HAP-1 (cell line): ENCODE data around the gene LIPT1.
"Not testable (repeated sequence)": the region's sequence is repeated elsewhere in the genome, so short reads cannot be mapped to it uniquely, and the experiment has no call there.

Experiments
- DNase-seq, 2 experiments: peaks; one replicate each; pipeline ENCODE4 v3.0.0-alpha.2; 2016 to 2020; ENCODE audit warnings: low spot score in 2 of 2
- H3K27me3 ChIP-seq: fragments of 250-450 bp; sonication (Bioruptor Pico); 2 replicates; pipeline ENCODE4 v1.5.1; 2020; ENCODE audit warnings: low read depth, mild to moderate bottlenecking, moderate library complexity
- H3K36me3 ChIP-seq: fragments of 250-450 bp; sonication (Bioruptor Pico); replicated peaks from 2 replicates; pipeline ENCODE4 v1.5.1; 2020; ENCODE audit warnings: mild to moderate bottlenecking
- H3K4me1 ChIP-seq: fragments of 250-450 bp; sonication (Bioruptor Pico); 2 replicates; pipeline ENCODE4 v1.5.1; 2020; ENCODE audit warnings: mild to moderate bottlenecking
- H3K4me3 ChIP-seq: fragments of 250-450 bp; sonication (Bioruptor Pico); 2 replicates; pipeline ENCODE4 v1.5.1; 2020; ENCODE audit warnings: mild to moderate bottlenecking, moderate library complexity
- H3K9me3 ChIP-seq: fragments of 250-450 bp; sonication (Bioruptor Pico); 2 replicates; pipeline ENCODE4 v1.5.1; 2020; ENCODE audit warnings: mild to moderate bottlenecking, moderate library complexity
- in situ Hi-C: fragments of 300-500 bp; cut with MboI; formaldehyde crosslinking; loops from 3 replicates; pipeline ENCODE4 v1.14.3; 2020; ENCODE audit warnings: low sequenced_read_pairs, inconsistent platforms, mixed read lengths

LIPT1 gene

GRCh38 chr2:99154643-99155536 is at the start of gene LIPT1, which contains the start of gene TSGA10:
TSS of gene LIPT1 (plus strand) at chr2:99154967. CDS start at chr2:99161958, 6,991 bp downstream.
TSS of gene TSGA10 (minus strand) at chr2:99154942. CDS start at chr2:99109439, 45,503 bp downstream.
- Histone ChIP-seq H3K36me3 (peaks cover 9% of the 10 kb centered on the region), H3K4me1 (peaks cover 5% of the 10 kb centered on the region), H3K27me3 (no peaks in the 10 kb centered on the region), H3K9me3 (no peaks in the 10 kb centered on the region), H3K4me3 (peak within 1 kb of the TSS; percentile 67)
- DNase-seq: peak; percentile 90 to 92
- in situ Hi-C loops: no loop called here

GRCh38 chr2:99106913-99107312 is 47.9 kb upstream of the LIPT1 start:
- Histone ChIP-seq H3K9me3 (no peaks in the 10 kb centered on the region), H3K4me1 (no peaks in the 10 kb centered on the region), H3K27me3 (no peaks in the 10 kb centered on the region), H3K36me3 (no peaks in the 10 kb centered on the region), H3K4me3 (no peak overlapping the region)
- no peak for DNase-seq
- in situ Hi-C loops: no loop called here

GRCh38 chr2:99111236-99111635 is 43.5 kb upstream of the LIPT1 start:
- in situ Hi-C loops: no loop called here
- no peaks in the 10 kb centered on the region for H3K9me3 ChIP-seq
- no peaks in the 10 kb centered on the region for H3K36me3 ChIP-seq
- no peaks in the 10 kb centered on the region for H3K27me3 ChIP-seq
- no peaks in the 10 kb centered on the region for H3K4me1 ChIP-seq
- H3K4me3 ChIP-seq: no peak overlapping the region
- no peak for DNase-seq

- Histone ChIP-seq H3K4me1 (no peaks in the 10 kb centered on the region), H3K36me3 (no peaks in the 10 kb centered on the region), H3K4me3 (no peak overlapping the region), H3K27me3 (no peaks in the 10 kb centered on the region), H3K9me3 (no peaks in the 10 kb centered on the region)
- in situ Hi-C loops: no loop called here
- no peak for DNase-seq
Measured at GRCh38 chr2:99111945-99112344, 42.8 kb upstream of the LIPT1 start.

- H3K36me3 ChIP-seq: no peaks in the 10 kb centered on the region
- H3K9me3 ChIP-seq: no peaks in the 10 kb centered on the region
- H3K4me3 ChIP-seq: no peak overlapping the region
- H3K27me3 ChIP-seq: no peaks in the 10 kb centered on the region
- DNase-seq: no peak
- H3K4me1 ChIP-seq: no peaks in the 10 kb centered on the region
- in situ Hi-C loops: no loop called here
Measured at GRCh38 chr2:99112617-99113016, 42.1 kb upstream of the LIPT1 start.

GRCh38 chr2:99127981-99128380 is 26.8 kb upstream of the LIPT1 start:
- Histone ChIP-seq H3K4me3 (no peak overlapping the region), H3K27me3 (no peaks in the 10 kb centered on the region), H3K4me1 (no peaks in the 10 kb centered on the region), H3K36me3 (no peaks in the 10 kb centered on the region; the same call in 1 of the 2 replicates), H3K9me3 (peaks cover 10% of the 10 kb centered on the region)
- DNase-seq: no peak
- in situ Hi-C loops: no loop called here

GRCh38 chr2:99135044-99135556 is 19.7 kb upstream of the LIPT1 start:
- peaks cover 10% of the 10 kb centered on the region for H3K9me3 ChIP-seq
- H3K27me3 ChIP-seq, DNase-seq, in situ Hi-C loops, H3K4me3 ChIP-seq, H3K4me1 ChIP-seq, H3K36me3 ChIP-seq: not testable (repeated sequence)

GRCh38 chr2:99139003-99139402 is 15.8 kb upstream of the LIPT1 start:
- no peaks in the 10 kb centered on the region for H3K27me3 ChIP-seq
- in situ Hi-C loops: no loop called here

GRCh38 chr2:99140056-99140859 is 14.5 kb upstream of the LIPT1 start:
- in situ Hi-C loops: no loop called here
- H3K9me3 ChIP-seq: no peaks in the 10 kb centered on the region
- DNase-seq: peak in 1 of 2 experiments; percentile 41
- H3K4me3 ChIP-seq: peak overlapping the region; percentile 93
- peaks cover 14% of the 10 kb centered on the region for H3K4me1 ChIP-seq
- no peaks in the 10 kb centered on the region for H3K36me3 ChIP-seq
- H3K27me3 ChIP-seq: no peaks in the 10 kb centered on the region

More at GRCh38 chr2:99139003-99139402, 15.8 kb upstream of the LIPT1 start:
- Histone ChIP-seq H3K9me3 (no peaks in the 10 kb centered on the region; the same call in 1 of the 2 replicates), H3K36me3 (no peaks in the 10 kb centered on the region), H3K4me1 (peaks cover 14% of the 10 kb centered on the region), H3K4me3 (no peak overlapping the region)
- no peak for DNase-seq

GRCh38 chr2:99140860-99141109 is 14.0 kb upstream of the LIPT1 start:
- DNase-seq: no peak
- H3K9me3 ChIP-seq: no peaks in the 10 kb centered on the region
- peak overlapping the region; percentile 93 for H3K4me3 ChIP-seq
- H3K27me3 ChIP-seq: no peaks in the 10 kb centered on the region
- in situ Hi-C loops: no loop called here
- no peaks in the 10 kb centered on the region for H3K36me3 ChIP-seq
- peaks cover 14% of the 10 kb centered on the region for H3K4me1 ChIP-seq

- peak; percentile 85 to 97 for DNase-seq
- no peaks in the 10 kb centered on the region for H3K36me3 ChIP-seq
- peak within 1 kb of the TSS; percentile 93 for H3K4me3 ChIP-seq
- H3K4me1 ChIP-seq: peaks cover 14% of the 10 kb centered on the region
- no peaks in the 10 kb centered on the region for H3K27me3 ChIP-seq
- H3K9me3 ChIP-seq: no peaks in the 10 kb centered on the region
- in situ Hi-C loops: no loop called here
Measured at GRCh38 chr2:99141110-99142108, 13.4 kb upstream of the LIPT1 start, which contains the start of gene C2orf15. TSS of gene C2orf15 (plus strand) at chr2:99141707. CDS start at chr2:99150559, 8,852 bp downstream.

- H3K36me3 ChIP-seq: no peaks in the 10 kb centered on the region
- H3K4me1 ChIP-seq: peaks cover 5% of the 10 kb centered on the region
- H3K4me3 ChIP-seq: no peak overlapping the region
- H3K27me3 ChIP-seq: no peaks in the 10 kb centered on the region
- no peaks in the 10 kb centered on the region for H3K9me3 ChIP-seq
- in situ Hi-C loops: no loop called here
- DNase-seq: no peak
Measured at GRCh38 chr2:99150706-99151105, 4.1 kb upstream of the LIPT1 start.
